Epithelial cell of esophagus (primary cell): ENCODE measurements around the gene GNAO1.

Experiments
- DNase-seq: peaks from one replicate; pipeline ENCODE4 v3.0.0; 2010; ENCODE audit warnings: low read depth
- H3K4me3 ChIP-seq: 2 replicates; pipeline ENCODE4 v1.5.1; 2011; ENCODE audit warnings: mild to moderate bottlenecking, low read length, control low read depth
- TF ChIP-seq, protein P1 (sequence below): IDR thresholded peaks from 2 replicates; pipeline ENCODE4 v1.5.1; 2011; ENCODE audit warnings: low read depth, mild to moderate bottlenecking, low read length, control low read depth, inconsistent platforms; ENCODE audit not compliant: insufficient read depth; ENCODE audit errors: missing control alignments

The GNAO1 gene

DNA sequence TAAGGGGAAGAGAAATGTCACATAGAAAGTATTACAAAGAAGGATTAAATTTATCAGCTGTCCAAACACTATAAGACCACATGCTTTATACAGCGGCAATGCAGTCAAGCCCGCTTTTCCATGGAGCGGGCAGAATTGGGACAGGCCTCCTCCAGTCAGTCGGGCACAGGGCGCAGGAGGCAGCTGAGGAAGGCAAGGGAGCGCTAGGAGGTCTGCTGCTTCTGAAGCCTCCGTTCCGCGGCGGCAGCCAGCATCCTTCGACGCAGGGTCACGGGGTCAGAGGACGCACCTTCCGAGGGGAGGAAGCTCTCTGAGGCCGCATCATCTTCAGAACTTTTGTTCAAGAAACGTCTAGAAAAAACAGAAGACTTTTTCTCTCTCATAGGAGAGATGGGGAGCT is 171.4 kb downstream of the GNAO1 start:
- TF ChIP-seq, protein P1, sequence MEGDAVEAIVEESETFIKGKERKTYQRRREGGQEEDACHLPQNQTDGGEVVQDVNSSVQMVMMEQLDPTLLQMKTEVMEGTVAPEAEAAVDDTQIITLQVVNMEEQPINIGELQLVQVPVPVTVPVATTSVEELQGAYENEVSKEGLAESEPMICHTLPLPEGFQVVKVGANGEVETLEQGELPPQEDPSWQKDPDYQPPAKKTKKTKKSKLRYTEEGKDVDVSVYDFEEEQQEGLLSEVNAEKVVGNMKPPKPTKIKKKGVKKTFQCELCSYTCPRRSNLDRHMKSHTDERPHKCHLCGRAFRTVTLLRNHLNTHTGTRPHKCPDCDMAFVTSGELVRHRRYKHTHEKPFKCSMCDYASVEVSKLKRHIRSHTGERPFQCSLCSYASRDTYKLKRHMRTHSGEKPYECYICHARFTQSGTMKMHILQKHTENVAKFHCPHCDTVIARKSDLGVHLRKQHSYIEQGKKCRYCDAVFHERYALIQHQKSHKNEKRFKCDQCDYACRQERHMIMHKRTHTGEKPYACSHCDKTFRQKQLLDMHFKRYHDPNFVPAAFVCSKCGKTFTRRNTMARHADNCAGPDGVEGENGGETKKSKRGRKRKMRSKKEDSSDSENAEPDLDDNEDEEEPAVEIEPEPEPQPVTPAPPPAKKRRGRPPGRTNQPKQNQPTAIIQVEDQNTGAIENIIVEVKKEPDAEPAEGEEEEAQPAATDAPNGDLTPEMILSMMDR, result no peak
- H3K4me3 ChIP-seq, result no peak overlapping the region
- no peak for DNase-seq

DNA sequence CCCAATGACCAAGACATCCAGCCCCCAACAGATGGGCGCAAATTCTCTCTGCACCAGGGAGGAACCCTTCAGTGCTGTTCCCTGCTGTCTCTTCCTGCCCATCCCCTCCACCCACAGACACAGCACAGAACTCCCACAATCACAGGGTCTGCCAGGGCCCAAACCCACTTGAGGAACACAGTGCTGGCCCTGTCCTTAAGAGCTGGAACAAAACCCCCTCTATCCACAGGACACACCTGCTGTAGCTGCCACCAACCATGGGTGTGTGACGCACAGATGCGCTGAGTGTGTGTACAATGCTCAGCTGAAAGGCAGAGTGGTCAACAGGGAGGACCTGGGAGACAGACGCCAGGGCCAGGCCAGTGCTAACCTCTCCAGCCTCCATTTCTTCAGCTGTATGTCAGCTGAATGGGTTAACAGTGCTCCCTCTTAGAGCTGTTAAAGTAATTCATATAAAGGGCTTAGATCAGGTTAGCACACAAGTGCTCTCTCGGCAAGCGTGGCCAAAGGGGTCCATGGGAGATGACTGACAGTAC is 172.0 kb downstream of the GNAO1 start:
- TF ChIP-seq, protein P1, result no peak
- H3K4me3 ChIP-seq, result no peak overlapping the region
- no peak for DNase-seq

DNA sequence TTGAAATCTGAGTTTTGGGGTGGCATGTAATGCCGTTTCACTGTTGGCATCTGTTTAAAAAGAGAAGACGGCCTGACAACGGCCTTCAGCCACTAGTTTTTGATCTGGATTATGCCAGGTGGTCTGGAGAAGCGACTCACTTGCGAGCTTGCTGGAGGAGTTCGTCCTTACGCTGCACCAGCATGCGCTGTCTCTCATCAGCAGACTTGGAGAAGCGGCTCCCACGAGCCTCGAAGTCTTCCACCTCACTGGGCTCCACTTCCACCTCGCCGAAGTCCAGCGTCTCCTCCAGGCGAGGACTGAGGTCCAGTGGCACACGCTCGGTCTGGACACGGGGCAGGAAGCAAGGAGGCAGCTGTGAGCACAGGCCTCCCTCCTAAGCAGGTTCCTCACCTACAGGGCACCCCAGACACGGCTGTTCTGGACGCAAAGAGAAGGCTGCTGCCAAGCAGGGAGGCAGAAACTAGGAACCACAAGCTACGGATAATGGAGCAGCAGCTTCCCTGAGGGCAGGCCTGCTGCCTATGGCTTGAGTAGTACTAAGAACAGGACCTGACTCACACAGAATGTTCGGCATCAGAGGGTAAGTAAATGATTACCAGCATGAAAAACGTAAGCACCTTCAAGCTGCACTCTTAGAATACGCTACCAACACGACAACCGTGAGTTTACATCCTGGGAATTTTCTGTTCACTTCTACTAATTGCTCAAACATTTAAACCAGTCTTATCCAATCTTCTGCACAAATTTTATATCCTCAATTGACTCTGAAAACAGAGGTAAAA is 172.7 kb downstream of the GNAO1 start:
- DNase-seq, result no peak
- TF ChIP-seq, protein P1, result no peak
- H3K4me3 ChIP-seq, result no peak overlapping the region

DNA sequence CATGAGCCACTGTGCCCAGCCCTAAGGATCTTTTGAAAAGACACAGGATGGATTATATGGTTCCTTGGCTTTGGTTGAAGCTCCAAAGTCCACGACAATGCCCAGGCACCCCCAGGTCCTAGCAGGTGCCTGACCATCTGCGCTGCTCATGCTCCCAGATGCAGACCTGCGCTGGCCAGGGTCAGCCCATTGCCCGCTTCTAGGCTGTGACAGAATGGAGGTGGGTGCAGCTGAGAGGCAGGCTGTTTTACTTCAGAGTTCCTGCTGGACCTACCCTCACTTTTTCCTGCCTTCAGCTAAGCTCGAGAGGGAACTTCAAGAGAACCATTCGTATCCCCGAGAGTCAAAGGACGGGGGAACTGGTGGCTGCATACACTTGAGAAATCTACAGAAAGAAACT is 173.6 kb downstream of the GNAO1 start:
- no peak for DNase-seq
- H3K4me3 ChIP-seq, result no peak overlapping the region
- TF ChIP-seq, protein P1, result no peak

DNA sequence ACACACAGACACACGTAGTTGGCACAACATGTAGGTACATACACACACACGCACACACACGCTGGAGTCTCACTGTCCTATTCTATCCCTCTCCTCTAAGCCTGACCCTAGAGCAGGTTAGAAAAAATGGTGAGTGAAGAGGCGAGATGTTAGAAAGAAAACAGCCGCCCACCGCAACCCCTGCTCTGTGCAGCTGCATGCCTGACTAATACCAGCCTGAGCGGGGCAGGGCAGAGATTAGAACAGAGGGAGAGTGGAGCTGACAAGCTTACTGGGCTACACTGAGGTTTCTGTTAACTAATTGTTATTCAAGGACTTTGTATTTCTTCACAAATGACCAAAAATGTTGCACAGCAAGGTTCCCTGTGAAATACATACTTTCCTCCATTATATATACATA is 174.3 kb downstream of the GNAO1 start:
- H3K4me3 ChIP-seq, result no peak overlapping the region
- DNase-seq, result no peak
- TF ChIP-seq, protein P1, result no peak

DNA sequence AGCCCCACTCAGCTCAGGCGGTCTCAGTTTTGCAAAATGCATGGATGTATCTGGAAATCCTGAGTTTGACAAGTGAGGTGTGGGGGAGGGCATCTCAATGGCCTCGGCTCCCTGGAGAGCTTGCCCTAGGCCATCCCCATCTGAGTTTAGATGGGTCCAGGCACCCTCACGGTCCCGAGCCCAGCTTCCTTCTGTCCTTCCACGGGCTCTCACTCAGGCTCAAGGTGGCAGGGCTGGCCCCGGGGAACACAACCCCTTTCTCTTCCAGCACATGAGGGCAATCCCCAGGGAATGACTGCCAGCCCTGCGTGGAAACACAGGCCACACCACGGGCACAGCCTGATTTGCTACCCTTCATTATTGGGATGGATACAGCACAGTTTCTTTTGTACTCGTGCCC is 175.7 kb downstream of the GNAO1 start:
- TF ChIP-seq, protein P1, result no peak
- DNase-seq, result no peak
- no peak overlapping the region for H3K4me3 ChIP-seq

DNA sequence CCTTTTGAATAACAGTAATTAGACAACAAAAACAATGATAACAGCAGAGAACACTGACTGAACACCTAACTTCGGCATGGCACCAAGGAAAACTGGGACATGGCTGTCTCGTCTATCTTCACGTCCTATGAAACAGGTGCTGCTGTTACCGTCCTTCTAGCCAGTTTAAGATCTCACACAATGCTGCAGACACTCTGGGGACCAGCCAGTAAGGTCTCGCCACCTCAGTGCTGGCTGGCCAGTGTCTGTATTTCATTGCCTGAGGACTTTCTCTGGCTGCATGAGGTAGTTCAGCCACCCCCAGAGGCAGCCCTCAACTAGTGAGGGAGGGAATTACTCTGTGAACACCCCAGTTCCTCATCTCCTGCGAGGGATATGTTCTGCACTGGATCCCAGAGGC is 176.5 kb downstream of the GNAO1 start:
- DNase-seq, result no peak
- TF ChIP-seq, protein P1, result no peak
- H3K4me3 ChIP-seq, result no peak overlapping the region
